ENCODE results near the gene HS1BP3. TPM values are rescaled to one million over a fixed set of nuclear protein-coding genes. Genes with fewer than 3 reads are reported as not detected.

HS1BP3 gene
- total and polyA plus RNA-seq, 9 of the 15 experiments (the other 6 are each of a cell fraction or from before 2014, with no cell fraction given), result 0.41 to 8.3 (median 5.9) TPM

- TF ChIP-seq, protein P1, sequence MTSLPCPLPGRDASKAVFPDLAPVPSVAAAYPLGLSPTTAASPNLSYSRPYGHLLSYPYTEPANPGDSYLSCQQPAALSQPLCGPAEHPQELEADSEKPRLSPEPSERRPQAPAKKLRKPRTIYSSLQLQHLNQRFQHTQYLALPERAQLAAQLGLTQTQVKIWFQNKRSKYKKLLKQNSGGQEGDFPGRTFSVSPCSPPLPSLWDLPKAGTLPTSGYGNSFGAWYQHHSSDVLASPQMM (CRISPR knock-in tag; IDR thresholded peaks at IDR 0.05), result no peak
- TF ChIP-seq LEF1 (IDR thresholded peaks at IDR 0.05) (no peak), CBX1 (IDR thresholded peaks at IDR 0.05; ENCODE audit: low read depth) (no peak), KAT8 (IDR thresholded peaks at IDR 0.05; ENCODE audit: low read depth) (no peak), MEF2A (IDR thresholded peaks at IDR 0.05; ENCODE audit: control insufficient read depth, low read depth, low read length) (no peak)
- TF ChIP-seq, protein P2, sequence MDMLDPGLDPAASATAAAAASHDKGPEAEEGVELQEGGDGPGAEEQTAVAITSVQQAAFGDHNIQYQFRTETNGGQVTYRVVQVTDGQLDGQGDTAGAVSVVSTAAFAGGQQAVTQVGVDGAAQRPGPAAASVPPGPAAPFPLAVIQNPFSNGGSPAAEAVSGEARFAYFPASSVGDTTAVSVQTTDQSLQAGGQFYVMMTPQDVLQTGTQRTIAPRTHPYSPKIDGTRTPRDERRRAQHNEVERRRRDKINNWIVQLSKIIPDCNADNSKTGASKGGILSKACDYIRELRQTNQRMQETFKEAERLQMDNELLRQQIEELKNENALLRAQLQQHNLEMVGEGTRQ (CRISPR knock-in tag; IDR thresholded peaks at IDR 0.05), result no peak
Observed at GRCh38 chr2:20633001-20633400, 17.9 kb downstream of the HS1BP3 start (continued).

GRCh38 chr2:20632446-20632990 is 18.4 kb downstream of the HS1BP3 start:
- WGBS (ENCODE audit: insufficient coverage, low coverage, missing lambda C conversion rate), result 34% methylated on average over 7 of the region's 7 CpGs
- H3K79me2 ChIP-seq (ENCODE audit: control insufficient read depth, insufficient read depth, low read length), result no peaks in the 10 kb centered on the region
- no peak overlapping the region for H3K27ac ChIP-seq (ENCODE audit: extremely low read depth, low read depth, low read length)
- DNase-seq (ENCODE audit: extremely low read depth in 1 of 4, low spot score in 3 of 4) (no peak), ATAC-seq (no peak), FAIRE-seq (no peak)
- peaks cover 0 to 13% of the 10 kb centered on the region in 2 experiments; a peak in 1 of 5 replicates for H3K4me1 ChIP-seq (replicated peaks in 1 of 2; ENCODE audit: control insufficient read depth in 2 of 2, insufficient read depth in 2 of 2, low read length in 2 of 2)
- no peak overlapping the region for H3K4me3 ChIP-seq
- no peak overlapping the region for H3K4me2 ChIP-seq (ENCODE audit: insufficient read depth, low read length)
- no peaks in the 10 kb centered on the region for H3K9me3 ChIP-seq (replicated peaks; ENCODE audit: control insufficient read depth, insufficient read depth, low read depth, low read length)
- intact Hi-C loops (cut with micrococcal nuclease) (loop anchor here (10.0 kb wide), 1 partner anchor 378 kb away; no protein-coding TSS in a partner anchor), in situ Hi-C loops (cut with MboI) (loop anchor here (10.0 kb wide), 1 partner anchor 538 kb away; no protein-coding TSS in a partner anchor)
- H3K36me3 ChIP-seq (ENCODE audit: control insufficient read depth, insufficient read depth, low read length), result no peaks in the 10 kb centered on the region
- no peaks in the 10 kb centered on the region for H4K20me1 ChIP-seq (replicated peaks; ENCODE audit: control insufficient read depth, insufficient read depth, low read length)
- H3K27me3 ChIP-seq (ENCODE audit: control insufficient read depth in 2 of 2, insufficient read depth in 2 of 2, low read length in 2 of 2), result peaks cover 0 to 11% of the 10 kb centered on the region in 2 experiments; a peak in 1 of 5 replicates
- ChIA-PET POLR2A (interaction anchor here (1.1 to 1.2 kb wide), 2 partner anchors 15 to 18 kb away, joined by 3 to 4 read pairs; no protein-coding TSS in a partner anchor), CTCF (ENCODE audit: low intra/inter-chr PET ratio) (no interaction called here)
- no peak overlapping the region for H2AFZ ChIP-seq (ENCODE audit: low read depth, low read length)
- BruUV-seq (replicated peaks), result no TSS peak
- H3K9me1 ChIP-seq (ENCODE audit: control insufficient read depth, insufficient read depth, low read length), result no peaks in the 10 kb centered on the region
- no peak overlapping the region for H3K9ac ChIP-seq (ENCODE audit: insufficient read depth in 1 of 2, low read depth in 2 of 2, low read length in 2 of 2)
- no peak for TF ChIP-seq STAT5B (CRISPR knock-in tag; IDR thresholded peaks at IDR 0.05)
- TF ChIP-seq ZNF79 (CRISPR knock-in tag; IDR thresholded peaks at IDR 0.05; ENCODE audit: low read depth), result no peak
- no peak for TF ChIP-seq DACH1 (IDR thresholded peaks at IDR 0.05; ENCODE audit: partially characterized antibody)
